ENCODE measurements around the gene FOLR1.

DNA sequence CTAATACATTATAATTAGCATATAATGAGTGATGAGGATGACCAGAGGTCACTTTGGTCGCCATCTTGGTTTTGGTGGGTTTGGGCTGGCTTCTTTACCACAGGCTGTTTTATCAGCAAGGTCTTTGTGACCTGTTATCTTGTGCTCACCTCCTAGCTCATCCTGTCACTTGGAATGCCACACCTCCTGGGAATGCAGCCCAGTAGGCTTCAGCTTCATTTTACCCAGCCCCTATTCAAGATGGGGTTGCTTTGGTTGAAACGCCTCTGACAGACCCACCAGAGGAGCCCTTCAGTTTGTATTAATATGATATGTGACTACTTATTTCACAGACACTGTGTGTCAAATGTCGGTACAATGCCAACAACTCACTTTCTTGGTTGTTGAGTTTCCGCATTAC is 36.2 kb upstream of the FOLR1 start:
- TF ChIP-seq EZH2 (IDR thresholded peaks at IDR 0.05; ENCODE audit: borderline replicate concordance, insufficient read depth, low read length, poor library complexity, severe bottlenecking) (no peak), EP300 (conservative IDR thresholded peaks at IDR 0.05; ENCODE audit: poor library complexity, severe bottlenecking) (no peak), POLR2AphosphoS5 (IDR thresholded peaks at IDR 0.05) (no peak)
- TF ChIP-seq, protein P1, sequence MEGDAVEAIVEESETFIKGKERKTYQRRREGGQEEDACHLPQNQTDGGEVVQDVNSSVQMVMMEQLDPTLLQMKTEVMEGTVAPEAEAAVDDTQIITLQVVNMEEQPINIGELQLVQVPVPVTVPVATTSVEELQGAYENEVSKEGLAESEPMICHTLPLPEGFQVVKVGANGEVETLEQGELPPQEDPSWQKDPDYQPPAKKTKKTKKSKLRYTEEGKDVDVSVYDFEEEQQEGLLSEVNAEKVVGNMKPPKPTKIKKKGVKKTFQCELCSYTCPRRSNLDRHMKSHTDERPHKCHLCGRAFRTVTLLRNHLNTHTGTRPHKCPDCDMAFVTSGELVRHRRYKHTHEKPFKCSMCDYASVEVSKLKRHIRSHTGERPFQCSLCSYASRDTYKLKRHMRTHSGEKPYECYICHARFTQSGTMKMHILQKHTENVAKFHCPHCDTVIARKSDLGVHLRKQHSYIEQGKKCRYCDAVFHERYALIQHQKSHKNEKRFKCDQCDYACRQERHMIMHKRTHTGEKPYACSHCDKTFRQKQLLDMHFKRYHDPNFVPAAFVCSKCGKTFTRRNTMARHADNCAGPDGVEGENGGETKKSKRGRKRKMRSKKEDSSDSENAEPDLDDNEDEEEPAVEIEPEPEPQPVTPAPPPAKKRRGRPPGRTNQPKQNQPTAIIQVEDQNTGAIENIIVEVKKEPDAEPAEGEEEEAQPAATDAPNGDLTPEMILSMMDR (IDR thresholded peaks at IDR 0.05; ENCODE audit: poor library complexity, severe bottlenecking): no peak
